Natural killer cell (primary cell): ENCODE results near the gene RPS4Y1. TPM values are rescaled to one million over a fixed set of nuclear protein-coding genes. Genes with fewer than 3 reads are reported as not detected.

Experiments used
- ATAC-seq, 3 donors: fragments of 150-1000 bp in 2 of 3; fragments of 200-7000 bp in 1 of 3; cut with Tn5 transposase; 1 replicate in 1 of 3; 2 replicates in 2 of 3; pipeline ENCODE4 v1.10.0; 2021; ENCODE audit warnings: mild to moderate bottlenecking in 2 of 3, moderate library complexity in 2 of 3
- DNase-seq, 2 donors: peaks; one replicate each; pipeline versions ENCODE4 v3.0.0 to v3.0.0-alpha.2; 2013 to 2021; ENCODE audit warnings: mixed read lengths in 1 of 2
- H3K27ac ChIP-seq: one replicate; pipeline ENCODE4 v1.5.1; 2013; ENCODE audit warnings: mild to moderate bottlenecking, low read length
- H3K27me3 ChIP-seq: one replicate; pipeline ENCODE4 v1.6.1; 2013; ENCODE audit warnings: low read length; ENCODE audit not compliant: control insufficient read depth, insufficient read depth
- H3K36me3 ChIP-seq: one replicate; pipeline ENCODE4 v1.6.1; 2013; ENCODE audit warnings: low read length; ENCODE audit not compliant: control insufficient read depth, insufficient read depth
- H3K4me1 ChIP-seq: one replicate; pipeline ENCODE4 v1.6.1; 2013; ENCODE audit warnings: low read length; ENCODE audit not compliant: control insufficient read depth, insufficient read depth
- H3K4me3 ChIP-seq: one replicate; pipeline ENCODE4 v1.5.1; 2013; ENCODE audit warnings: low read length
- H3K9me3 ChIP-seq: one replicate; pipeline ENCODE4 v1.6.1; 2013; ENCODE audit warnings: low read length; ENCODE audit not compliant: control insufficient read depth, insufficient read depth
- H3K27ac Mint-ChIP-seq, 2 donors: one replicate each; pipeline ENCODE4 v1.8.0; 2022; ENCODE audit warnings: mild to moderate bottlenecking in 2 of 2, mixed read lengths in 2 of 2, moderate library complexity in 1 of 2
- H3K27me3 Mint-ChIP-seq, 2 donors: one replicate each; pipeline ENCODE4 v1.8.0; 2022; ENCODE audit warnings: low read depth in 2 of 2, mixed read lengths in 2 of 2
- H3K36me3 Mint-ChIP-seq: one replicate; pipeline ENCODE4 v1.8.0; 2022; ENCODE audit warnings: mixed read lengths
- H3K4me1 Mint-ChIP-seq, 2 donors: one replicate each; pipeline ENCODE4 v1.8.0; 2022; ENCODE audit warnings: mixed read lengths in 2 of 2
- H3K4me3 Mint-ChIP-seq: one replicate; pipeline ENCODE4 v1.8.0; 2022; ENCODE audit warnings: mild to moderate bottlenecking, moderate library complexity, mixed read lengths
- H3K9me3 Mint-ChIP-seq, 2 donors: one replicate each; pipeline ENCODE4 v1.8.0; 2022; ENCODE audit warnings: mixed read lengths in 2 of 2
- CTCF ChIP-seq: fragments of 200-600 bp; IDR thresholded peaks from one replicate; pipeline ENCODE4 v1.8.0; 2022; ENCODE audit warnings: antibody characterized with exemption
- intact Hi-C: fragments of 100-400 bp; cut with micrococcal nuclease; formaldehyde crosslinking; loops from one replicate; pipeline ENCODE4 v1.14.2; 2022
- total RNA-seq, 4 donors: library from RNA; stranded (reverse); fragments of 120-200 nt in 1 of 4; gene quantifications; one replicate each; pipeline versions ENCODE4 v1.2.3 to v1.2.4, GENCODE V29; 2013 to 2022

The RPS4Y1 gene
- total RNA-seq, 3 donors from 2014 or later (not counting 1 experiment from before 2014, with no cell fraction given), result 231 to 240 TPM; not detected in 1

GRCh38 chrY:2913066-2913815 lies 71.8 kb downstream of the RPS4Y1 start:
- no peak overlapping the region for H3K4me3 ChIP-seq
- H3K9me3 ChIP-seq, result no peaks in the 10 kb centered on the region
- H3K27ac Mint-ChIP-seq, result peak overlapping the region in 1 of 2 donors; percentile 80
- H3K4me1 ChIP-seq, result no peaks in the 10 kb centered on the region
- H3K27ac ChIP-seq, result no peak overlapping the region
- H3K36me3 ChIP-seq, result no peaks in the 10 kb centered on the region
- no peaks in the 10 kb centered on the region for H3K36me3 Mint-ChIP-seq
- peaks cover 0 to 2% of the 10 kb centered on the region in 2 donors for H3K27me3 Mint-ChIP-seq
- peak in 1 of 2 donors; percentile 72 for DNase-seq
- peak in 2 of 3 donors; percentile 69 to 93 for ATAC-seq
- no peak overlapping the region for H3K4me3 Mint-ChIP-seq
- peaks cover 0 to 6% of the 10 kb centered on the region in 2 donors for H3K4me1 Mint-ChIP-seq
- intact Hi-C loops, result loop anchor here (1.0 kb wide), 1 partner anchor 23 kb away; no protein-coding TSS in a partner anchor
- no peaks in the 10 kb centered on the region for H3K9me3 Mint-ChIP-seq
- peak; percentile 45 for TF ChIP-seq CTCF
- H3K27me3 ChIP-seq, result no peaks in the 10 kb centered on the region

Other genes starting within 250 kb of the RPS4Y1 start
- gene SRY, start 53.9 kb upstream of the RPS4Y1 start, total RNA-seq, result not detected
- 10 to 100 TPM in 2 of 3 donors, not detected in 1; 29.7 to 31.4 TPM for gene ZFY, start 93.8 kb downstream of the RPS4Y1 start, total RNA-seq